HepG2 (cell line): ENCODE measurements around the gene SH3D21. TPM values are rescaled to one million over a fixed set of nuclear protein-coding genes. Genes with fewer than 3 reads are reported as not detected.
A peak's percentile ranks its signal among the peaks of the same experiment; 100 is the strongest.

ENCODE experiments used
- CC2D1A ChIP-seq: sonication (generic); formaldehyde crosslinking; IDR thresholded peaks from 2 replicates; pipeline ENCODE4 v1.8.1; 2023; ENCODE audit warnings: mild to moderate bottlenecking, missing genetic modification reagents
- FOXK2 ChIP-seq: fragments of 450-650 bp; IDR thresholded peaks from 2 replicates; pipeline ENCODE4 v1.6.1; 2016
- GTF3A ChIP-seq: sonication (generic); formaldehyde crosslinking; conservative IDR thresholded peaks from 2 replicates; pipeline ENCODE4 v1.4.0; 2020; ENCODE audit warnings: mild to moderate bottlenecking, missing genetic modification reagents
- HNF4A ChIP-seq: sonication (generic); formaldehyde crosslinking; IDR thresholded peaks from 2 replicates; pipeline ENCODE4 v1.4.0; 2020; ENCODE audit warnings: missing genetic modification reagents
- KDM1A ChIP-seq: IDR thresholded peaks from 2 replicates; pipeline ENCODE4 v1.6.1; 2016; ENCODE audit warnings: missing compliant biosample characterization
- NFYC ChIP-seq: IDR thresholded peaks from 2 replicates; pipeline ENCODE4 v1.6.1; 2016; ENCODE audit warnings: missing genetic modification reagents, missing compliant biosample characterization
- NPAS2 ChIP-seq: sonication (generic); formaldehyde crosslinking; IDR thresholded peaks from 2 replicates; pipeline ENCODE4 v1.8.0; 2022; ENCODE audit warnings: mild to moderate bottlenecking, missing genetic modification reagents, borderline replicate concordance
- POLR2AphosphoS5 ChIP-seq: IDR thresholded peaks from 2 replicates; pipeline ENCODE4 v1.6.1; 2012; ENCODE audit warnings: low read depth, low read length
- PTBP1 ChIP-seq: fragments of 200-400 bp; formaldehyde crosslinking; IDR thresholded peaks from 2 replicates; pipeline ENCODE4 v1.6.1; 2018; ENCODE audit warnings: low read length, low read depth; ENCODE audit not compliant: poor library complexity, severe bottlenecking
- RBFOX2 ChIP-seq: fragments of 200-400 bp; formaldehyde crosslinking; IDR thresholded peaks from 2 replicates; pipeline ENCODE4 v1.6.1; 2017; ENCODE audit warnings: low read depth, mild to moderate bottlenecking, low read length
- SOX5 ChIP-seq: IDR thresholded peaks from 2 replicates; pipeline ENCODE4 v1.6.1; 2016; ENCODE audit warnings: borderline replicate concordance
- SP5 ChIP-seq: IDR thresholded peaks from 2 replicates; pipeline ENCODE4 v1.6.1; 2016; ENCODE audit warnings: low read depth, borderline replicate concordance
- ZBTB7B ChIP-seq: sonication (generic); formaldehyde crosslinking; IDR thresholded peaks from 2 replicates; pipeline ENCODE4 v1.4.0; 2020; ENCODE audit warnings: missing genetic modification reagents
- ZNF232 ChIP-seq: sonication (generic); formaldehyde crosslinking; IDR thresholded peaks from 2 replicates; pipeline ENCODE4 v1.4.0; 2020; ENCODE audit warnings: missing genetic modification reagents, borderline replicate concordance
- ZNF292 ChIP-seq: sonication (generic); formaldehyde crosslinking; IDR thresholded peaks from 2 replicates; pipeline ENCODE4 v1.8.1; 2022; ENCODE audit warnings: mild to moderate bottlenecking, low read depth, missing genetic modification reagents, borderline replicate concordance
- ZNF563 ChIP-seq: sonication (generic); formaldehyde crosslinking; IDR thresholded peaks from 2 replicates; pipeline ENCODE4 v1.8.0; 2022; ENCODE audit warnings: mild to moderate bottlenecking, moderate library complexity, missing genetic modification reagents
- ZNF670 ChIP-seq: sonication (generic); formaldehyde crosslinking; IDR thresholded peaks from 2 replicates; pipeline ENCODE4 v1.8.0; 2022; ENCODE audit warnings: mild to moderate bottlenecking, missing genetic modification reagents, borderline replicate concordance
- ZNF780A ChIP-seq: sonication (generic); formaldehyde crosslinking; IDR thresholded peaks from 2 replicates; pipeline ENCODE4 v1.8.0; 2022; ENCODE audit warnings: mild to moderate bottlenecking, missing genetic modification reagents, moderate library complexity
- polyA plus RNA-seq, 8 experiments: library from polyadenylated mRNA; depleted of rRNA in 3 of 8; stranded (reverse) in 7 of 8; unstranded in 1 of 8; fragments of >200 nt; fragmentation: Illumina TruSeq in 4 of 8; extraction: Trizol in 4 of 8; gene quantifications; 2 replicates each; pipeline versions ENCODE4 v1.2.1 to v1.2.3, GENCODE V29; 2011 to 2016; ENCODE audit warnings: low read depth in 4 of 8, missing spikeins in 1 of 8, mixed read lengths in 1 of 8; ENCODE audit not compliant: insufficient read depth in 1 of 8
- total RNA-seq, 5 experiments: library from RNA; depleted of rRNA; stranded (reverse); fragments of >200 nt; fragmentation: Illumina TruSeq; extraction: Trizol; gene quantifications; 2 replicates each; pipeline ENCODE4 v1.2.3, GENCODE V29; 2016; ENCODE audit warnings: low read depth in 1 of 5
- TF ChIP-seq, protein P1 (sequence below): sonication (generic); formaldehyde crosslinking; conservative IDR thresholded peaks from 2 replicates; pipeline ENCODE4 v1.8.0; 2022; ENCODE audit warnings: low read depth, missing genetic modification reagents
- TF ChIP-seq, protein P2 (sequence below): sonication (generic); formaldehyde crosslinking; IDR thresholded peaks from 2 replicates; pipeline ENCODE4 v1.4.0; 2020; ENCODE audit warnings: low read depth, missing genetic modification reagents
- TF ChIP-seq, protein P3 (sequence below): sonication (generic); formaldehyde crosslinking; IDR thresholded peaks from 2 replicates; pipeline ENCODE4 v1.5.1; 2020; ENCODE audit warnings: missing genetic modification reagents, mild to moderate bottlenecking, borderline replicate concordance
- TF ChIP-seq, protein P4 (sequence below): sonication (generic); formaldehyde crosslinking; IDR thresholded peaks from 2 replicates; pipeline ENCODE4; 2020; ENCODE audit warnings: missing genetic modification reagents, mild to moderate bottlenecking, borderline replicate concordance

Gene SH3D21
- total and polyA plus RNA-seq, 2 of the 13 experiments (the other 11 are each of a cell fraction or from before 2014, with no cell fraction given): 5.1 to 8.6 TPM

DNA sequence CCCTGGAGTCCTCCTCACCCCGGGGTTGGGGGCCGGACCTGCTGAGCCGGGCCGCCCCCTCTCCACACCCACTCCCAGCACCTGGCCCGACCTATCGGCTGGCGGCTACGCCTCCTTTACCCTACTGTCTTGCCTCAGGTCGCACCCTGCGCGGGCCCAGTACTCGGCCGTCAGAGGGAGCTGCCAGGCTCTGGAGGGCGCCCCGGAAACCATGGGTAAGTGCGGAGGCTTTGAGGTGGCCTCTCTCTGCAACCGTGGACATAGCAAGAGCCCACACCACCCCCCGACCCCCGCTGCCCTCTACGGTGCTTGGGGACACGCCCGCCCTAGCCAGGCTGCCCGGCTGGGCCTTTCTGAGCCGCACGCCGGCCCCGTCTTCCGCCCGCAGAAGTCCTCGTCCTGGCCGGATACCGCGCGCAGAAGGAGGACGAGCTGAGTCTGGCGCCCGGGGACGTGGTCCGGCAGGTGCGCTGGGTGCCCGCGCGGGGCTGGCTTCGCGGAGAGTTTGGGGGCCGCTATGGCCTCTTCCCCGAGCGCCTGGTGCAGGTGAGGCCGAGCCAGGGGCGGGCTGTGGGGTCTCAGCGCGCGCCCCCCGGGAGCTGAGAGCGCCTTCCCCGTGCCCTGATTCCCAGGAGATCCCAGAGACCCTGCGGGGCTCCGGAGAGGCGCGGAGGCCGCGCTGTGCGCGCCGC is at the start of gene SH3D21 (continued):
- TF ChIP-seq, protein P1, sequence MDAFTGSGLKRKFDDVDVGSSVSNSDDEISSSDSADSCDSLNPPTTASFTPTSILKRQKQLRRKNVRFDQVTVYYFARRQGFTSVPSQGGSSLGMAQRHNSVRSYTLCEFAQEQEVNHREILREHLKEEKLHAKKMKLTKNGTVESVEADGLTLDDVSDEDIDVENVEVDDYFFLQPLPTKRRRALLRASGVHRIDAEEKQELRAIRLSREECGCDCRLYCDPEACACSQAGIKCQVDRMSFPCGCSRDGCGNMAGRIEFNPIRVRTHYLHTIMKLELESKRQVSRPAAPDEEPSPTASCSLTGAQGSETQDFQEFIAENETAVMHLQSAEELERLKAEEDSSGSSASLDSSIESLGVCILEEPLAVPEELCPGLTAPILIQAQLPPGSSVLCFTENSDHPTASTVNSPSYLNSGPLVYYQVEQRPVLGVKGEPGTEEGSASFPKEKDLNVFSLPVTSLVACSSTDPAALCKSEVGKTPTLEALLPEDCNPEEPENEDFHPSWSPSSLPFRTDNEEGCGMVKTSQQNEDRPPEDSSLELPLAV (CRISPR knock-in tag): no peak
- TF ChIP-seq HNF4A (0 out of 2 replicates have a peak, but pooled peaks have one; percentile 5), PTBP1 (no peak), ZNF292 (no peak), ZNF670 (peak; percentile 47; the same call in 1 of the 2 replicates), CC2D1A (CRISPR knock-in tag) (no peak), SP5 (CRISPR knock-in tag) (0 out of 2 replicates have a peak, but pooled peaks have one; percentile 6), POLR2AphosphoS5 (peak; percentile 44), ZNF232 (peak; percentile 24; the same call in 1 of the 2 replicates), NPAS2 (CRISPR knock-in tag) (no peak), NFYC (CRISPR knock-in tag) (no peak; the same call in 1 of the 2 replicates), RBFOX2 (peak; percentile 84; the same call in 1 of the 2 replicates), ZBTB7B (CRISPR knock-in tag) (no peak; the same call in 1 of the 2 replicates), FOXK2 (no peak), ZNF780A (no peak), KDM1A (CRISPR knock-in tag) (no peak), ZNF563 (CRISPR knock-in tag) (peak; percentile 83; the same call in 1 of the 2 replicates), SOX5 (no peak), GTF3A (CRISPR knock-in tag) (no peak)
- TF ChIP-seq, protein P2, sequence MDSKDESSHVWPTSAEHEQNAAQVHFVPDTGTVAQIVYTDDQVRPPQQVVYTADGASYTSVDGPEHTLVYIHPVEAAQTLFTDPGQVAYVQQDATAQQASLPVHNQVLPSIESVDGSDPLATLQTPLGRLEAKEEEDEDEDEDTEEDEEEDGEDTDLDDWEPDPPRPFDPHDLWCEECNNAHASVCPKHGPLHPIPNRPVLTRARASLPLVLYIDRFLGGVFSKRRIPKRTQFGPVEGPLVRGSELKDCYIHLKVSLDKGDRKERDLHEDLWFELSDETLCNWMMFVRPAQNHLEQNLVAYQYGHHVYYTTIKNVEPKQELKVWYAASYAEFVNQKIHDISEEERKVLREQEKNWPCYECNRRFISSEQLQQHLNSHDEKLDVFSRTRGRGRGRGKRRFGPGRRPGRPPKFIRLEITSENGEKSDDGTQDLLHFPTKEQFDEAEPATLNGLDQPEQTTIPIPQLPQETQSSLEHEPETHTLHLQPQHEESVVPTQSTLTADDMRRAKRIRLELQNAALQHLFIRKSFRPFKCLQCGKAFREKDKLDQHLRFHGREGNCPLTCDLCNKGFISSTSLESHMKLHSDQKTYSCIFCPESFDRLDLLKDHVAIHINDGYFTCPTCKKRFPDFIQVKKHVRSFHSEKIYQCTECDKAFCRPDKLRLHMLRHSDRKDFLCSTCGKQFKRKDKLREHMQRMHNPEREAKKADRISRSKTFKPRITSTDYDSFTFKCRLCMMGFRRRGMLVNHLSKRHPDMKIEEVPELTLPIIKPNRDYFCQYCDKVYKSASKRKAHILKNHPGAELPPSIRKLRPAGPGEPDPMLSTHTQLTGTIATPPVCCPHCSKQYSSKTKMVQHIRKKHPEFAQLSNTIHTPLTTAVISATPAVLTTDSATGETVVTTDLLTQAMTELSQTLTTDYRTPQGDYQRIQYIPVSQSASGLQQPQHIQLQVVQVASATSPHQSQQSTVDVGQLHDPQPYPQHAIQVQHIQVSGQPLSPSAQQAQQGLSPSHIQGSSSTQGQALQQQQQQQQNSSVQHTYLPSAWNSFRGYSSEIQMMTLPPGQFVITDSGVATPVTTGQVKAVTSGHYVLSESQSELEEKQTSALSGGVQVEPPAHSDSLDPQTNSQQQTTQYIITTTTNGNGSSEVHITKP (CRISPR knock-in tag): no peak
- TF ChIP-seq, protein P3, sequence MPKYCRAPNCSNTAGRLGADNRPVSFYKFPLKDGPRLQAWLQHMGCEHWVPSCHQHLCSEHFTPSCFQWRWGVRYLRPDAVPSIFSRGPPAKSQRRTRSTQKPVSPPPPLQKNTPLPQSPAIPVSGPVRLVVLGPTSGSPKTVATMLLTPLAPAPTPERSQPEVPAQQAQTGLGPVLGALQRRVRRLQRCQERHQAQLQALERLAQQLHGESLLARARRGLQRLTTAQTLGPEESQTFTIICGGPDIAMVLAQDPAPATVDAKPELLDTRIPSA (CRISPR knock-in tag): 0 out of 2 replicates have a peak, but pooled peaks have one; percentile 66
- TF ChIP-seq, protein P4, sequence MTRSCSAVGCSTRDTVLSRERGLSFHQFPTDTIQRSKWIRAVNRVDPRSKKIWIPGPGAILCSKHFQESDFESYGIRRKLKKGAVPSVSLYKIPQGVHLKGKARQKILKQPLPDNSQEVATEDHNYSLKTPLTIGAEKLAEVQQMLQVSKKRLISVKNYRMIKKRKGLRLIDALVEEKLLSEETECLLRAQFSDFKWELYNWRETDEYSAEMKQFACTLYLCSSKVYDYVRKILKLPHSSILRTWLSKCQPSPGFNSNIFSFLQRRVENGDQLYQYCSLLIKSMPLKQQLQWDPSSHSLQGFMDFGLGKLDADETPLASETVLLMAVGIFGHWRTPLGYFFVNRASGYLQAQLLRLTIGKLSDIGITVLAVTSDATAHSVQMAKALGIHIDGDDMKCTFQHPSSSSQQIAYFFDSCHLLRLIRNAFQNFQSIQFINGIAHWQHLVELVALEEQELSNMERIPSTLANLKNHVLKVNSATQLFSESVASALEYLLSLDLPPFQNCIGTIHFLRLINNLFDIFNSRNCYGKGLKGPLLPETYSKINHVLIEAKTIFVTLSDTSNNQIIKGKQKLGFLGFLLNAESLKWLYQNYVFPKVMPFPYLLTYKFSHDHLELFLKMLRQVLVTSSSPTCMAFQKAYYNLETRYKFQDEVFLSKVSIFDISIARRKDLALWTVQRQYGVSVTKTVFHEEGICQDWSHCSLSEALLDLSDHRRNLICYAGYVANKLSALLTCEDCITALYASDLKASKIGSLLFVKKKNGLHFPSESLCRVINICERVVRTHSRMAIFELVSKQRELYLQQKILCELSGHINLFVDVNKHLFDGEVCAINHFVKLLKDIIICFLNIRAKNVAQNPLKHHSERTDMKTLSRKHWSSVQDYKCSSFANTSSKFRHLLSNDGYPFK (CRISPR knock-in tag): peak; percentile 61
